B cell (primary cell): Measurements from ENCODE around the gene USP49. TPM values are rescaled to one million over a fixed set of nuclear protein-coding genes. Genes with fewer than 3 reads are reported as not detected.

ENCODE experiments used
- ATAC-seq: fragments of 200-7000 bp; cut with Tn5 transposase; one replicate; pipeline ENCODE4 v1.10.0; 2021; ENCODE audit warnings: low read depth, mild to moderate bottlenecking, moderate number of reproducible peaks, moderate library complexity
- CTCF ChIA-PET: fragments of 350-600 bp; sonication (Branson Sonifier 250); formaldehyde crosslinking; loops from one replicate; lab custom pipeline; 2021; ENCODE audit warnings: antibody characterized with exemption, inconsistent platforms; lab: Charles Lee
- POLR2A ChIA-PET: fragments of 350-600 bp; sonication (Branson Sonifier 250); formaldehyde crosslinking; loops from one replicate; lab custom pipeline; 2021; ENCODE audit warnings: antibody characterized with exemption; lab: Charles Lee
- DNase-seq: peaks from one replicate; pipeline ENCODE4 v3.0.0; 2013
- H2AFZ ChIP-seq: 2 replicates; pipeline ENCODE4 v1.6.1; 2012; ENCODE audit warnings: mild to moderate bottlenecking, low read depth, low read length; ENCODE audit not compliant: insufficient read depth, poor library complexity, severe bottlenecking
- H3K27ac ChIP-seq, 2 donors: 1 replicate in 1 of 2; 2 replicates in 1 of 2; pipeline ENCODE4 v1.5.1; 2012 to 2013; ENCODE audit warnings: low read length in 2 of 2, mild to moderate bottlenecking in 2 of 2, moderate library complexity in 1 of 2
- H3K27me3 ChIP-seq, 4 experiments: fragments of 200-600 bp in 1 of 4; sonication (generic) in 1 of 4; replicated peaks in 1 of 4; 1 replicate in 2 of 4; 2 replicates in 2 of 4; pipeline versions ENCODE4 v1.6.1 to v1.7.0; 2013 to 2016; ENCODE audit warnings: low read length in 3 of 4, mild to moderate bottlenecking in 2 of 4, mixed read lengths in 1 of 4, moderate library complexity in 1 of 4; ENCODE audit not compliant: insufficient read depth in 4 of 4, control insufficient read depth in 3 of 4; ENCODE audit errors: control extremely low read depth in 1 of 4
- H3K36me3 ChIP-seq, 2 experiments: replicated peaks in 1 of 2; 1 replicate in 1 of 2; 2 replicates in 1 of 2; pipeline versions ENCODE4 v1.6.1 to v1.7.1; 2013; ENCODE audit warnings: low read length in 1 of 2; ENCODE audit not compliant: insufficient read depth in 2 of 2, control insufficient read depth in 1 of 2; ENCODE audit errors: control extremely low read depth in 1 of 2, extremely low read depth in 1 of 2
- H3K4me1 ChIP-seq, 2 donors: fragments of 200-600 bp in 1 of 2; sonication (generic) in 1 of 2; 1 replicate in 1 of 2; 2 replicates in 1 of 2; pipeline versions ENCODE4 v1.5.1 to v1.6.1; 2013 to 2017; ENCODE audit warnings: low read length in 2 of 2; ENCODE audit not compliant: control insufficient read depth in 2 of 2, insufficient read depth in 2 of 2
- H3K4me2 ChIP-seq: replicated peaks from 2 replicates; pipeline ENCODE3; 2012; ENCODE audit warnings: mild to moderate bottlenecking, low read depth, low read length; ENCODE audit not compliant: poor library complexity, severe bottlenecking
- H3K4me3 ChIP-seq, 5 experiments: fragments of 200-600 bp in 1 of 5; sonication (generic) in 1 of 5; 1 replicate in 3 of 5; 2 replicates in 2 of 5; pipeline versions ENCODE4 v1.5.1 to v1.7.0; 2011 to 2016; ENCODE audit warnings: low read length in 4 of 5, mild to moderate bottlenecking in 4 of 5, low read depth in 2 of 5, control low read depth in 1 of 5, moderate library complexity in 1 of 5; ENCODE audit not compliant: insufficient read depth in 1 of 5; ENCODE audit errors: control extremely low read depth in 1 of 5, extremely low read depth in 1 of 5
- H3K79me2 ChIP-seq: fragments of 200-600 bp; sonication (generic); one replicate; pipeline ENCODE4 v1.6.0; 2016; ENCODE audit warnings: low read length; ENCODE audit not compliant: control insufficient read depth, insufficient read depth
- H3K9ac ChIP-seq: fragments of 200-600 bp; sonication (generic); 2 replicates; pipeline ENCODE4 v1.6.1; 2017; ENCODE audit warnings: mild to moderate bottlenecking, low read length, moderate library complexity
- H3K9me3 ChIP-seq, 3 donors: one replicate each; pipeline versions ENCODE4 v1.6.1 to v1.7.1; 2013; ENCODE audit warnings: low read length in 2 of 3; ENCODE audit not compliant: control insufficient read depth in 2 of 3, insufficient read depth in 1 of 3; ENCODE audit errors: control extremely low read depth in 1 of 3
- H4K20me1 ChIP-seq: 2 replicates; pipeline ENCODE4 v1.6.0; 2012; ENCODE audit warnings: mild to moderate bottlenecking, low read length; ENCODE audit not compliant: insufficient read depth, control insufficient read depth, poor library complexity, severe bottlenecking
- H3K27ac Mint-ChIP-seq: one replicate; pipeline ENCODE4 v1.8.0; 2021; ENCODE audit warnings: mixed read lengths
- H3K27me3 Mint-ChIP-seq: one replicate; pipeline ENCODE4 v1.8.0; 2021; ENCODE audit warnings: mixed read lengths
- H3K4me1 Mint-ChIP-seq: one replicate; pipeline ENCODE4 v1.8.0; 2021; ENCODE audit warnings: mixed read lengths
- H3K4me3 Mint-ChIP-seq: one replicate; pipeline ENCODE4 v1.8.0; 2021; ENCODE audit warnings: mixed read lengths
- H3K9me3 Mint-ChIP-seq: one replicate; pipeline ENCODE4 v1.8.0; 2022; ENCODE audit warnings: mixed read lengths; ENCODE audit not compliant: insufficient read depth
- CTCF ChIP-seq: fragments of 200-600 bp; IDR thresholded peaks from one replicate; pipeline ENCODE4 v1.8.0; 2022; ENCODE audit warnings: antibody characterized with exemption, mild to moderate bottlenecking
- EZH2 ChIP-seq: IDR thresholded peaks from 2 replicates; pipeline ENCODE4 v1.6.1; 2012; ENCODE audit warnings: borderline replicate concordance, low read depth, mild to moderate bottlenecking, moderate library complexity, low read length; ENCODE audit not compliant: insufficient read depth, poor library complexity, severe bottlenecking
- WGBS: methylation state at CpG from one replicate; pipeline ENCODE4 v1.1.5; 2013; ENCODE audit warnings: missing lambda C conversion rate; ENCODE audit not compliant: insufficient coverage; 5-methylcytosine and 5-hydroxymethylcytosine counted together
- intact Hi-C: fragments of 100-400 bp; cut with micrococcal nuclease; formaldehyde crosslinking; loops from one replicate; pipeline ENCODE4 v1.10.0; 2022
- polyA plus RNA-seq: library from polyadenylated mRNA; depleted of rRNA; stranded (reverse); fragments of >200 nt; gene quantifications from 2 replicates; pipeline ENCODE4 v1.2.3, GENCODE V29; 2012
- total RNA-seq, 2 donors: library from RNA; stranded (reverse); fragments of 120-200 nt in 1 of 2; gene quantifications; 1 replicate in 1 of 2; 2 replicates in 1 of 2; pipeline versions ENCODE4 v1.2.3 to v1.2.4, GENCODE V29; 2013 to 2022

The USP49 gene
- total and polyA plus RNA-seq, 2 donors (not counting 1 experiment from before 2014, with no cell fraction given) = 2.6 to 9.9 TPM

DNA sequence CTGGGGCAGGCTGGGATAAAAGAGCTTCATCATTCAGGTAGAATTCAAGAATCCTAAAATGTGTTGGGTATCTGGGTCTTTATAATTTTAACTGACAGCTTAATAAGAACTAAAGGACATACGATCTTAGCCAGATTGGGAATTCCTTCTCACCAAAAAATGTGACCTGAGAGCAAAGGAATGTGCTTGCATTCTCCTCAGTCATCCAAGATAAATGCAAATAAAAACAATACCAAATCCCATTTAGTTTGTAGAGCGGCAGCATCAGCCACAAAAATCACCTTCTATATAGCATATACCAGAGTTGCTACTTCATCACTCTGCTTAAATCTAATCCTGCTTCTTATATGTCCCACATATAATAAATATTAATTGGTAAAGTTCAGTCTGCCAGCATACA is 16.9 kb downstream of the USP49 start:
- Histone ChIP-seq H3K27me3 (no peaks in the 10 kb centered on the region), H3K4me2 (no peak overlapping the region), H4K20me1 (no peaks in the 10 kb centered on the region), H3K9me3 (no peaks in the 10 kb centered on the region), H3K36me3 (no peaks in the 10 kb centered on the region), H3K4me1 (peaks cover 0 to 2% of the 10 kb centered on the region in 2 donors), H3K27ac (no peak overlapping the region), H2AFZ (no peak overlapping the region), H3K4me3 (no peak overlapping the region), H3K79me2 (no peaks in the 10 kb centered on the region), H3K9ac (no peak overlapping the region)
- H3K4me1 Mint-ChIP-seq = peaks cover 8% of the 10 kb centered on the region
- no peak overlapping the region for H3K4me3 Mint-ChIP-seq
- H3K27ac Mint-ChIP-seq = no peak overlapping the region
- WGBS = 100% methylated on average over 1 of the region's 2 CpGs
- no peaks in the 10 kb centered on the region for H3K27me3 Mint-ChIP-seq
- TF ChIP-seq CTCF (no peak), EZH2 (no peak)
- CTCF ChIA-PET = no interaction called here
- intact Hi-C loops = no loop called here
- DNase-seq (no peak), ATAC-seq (no peak)
- POLR2A ChIA-PET = interaction anchor here (0.6 to 0.7 kb wide), 2 partner anchors 17 to 147 kb away, joined by 3 to 5 read pairs; partner anchors contain the start of gene USP49
- no peaks in the 10 kb centered on the region for H3K9me3 Mint-ChIP-seq

DNA sequence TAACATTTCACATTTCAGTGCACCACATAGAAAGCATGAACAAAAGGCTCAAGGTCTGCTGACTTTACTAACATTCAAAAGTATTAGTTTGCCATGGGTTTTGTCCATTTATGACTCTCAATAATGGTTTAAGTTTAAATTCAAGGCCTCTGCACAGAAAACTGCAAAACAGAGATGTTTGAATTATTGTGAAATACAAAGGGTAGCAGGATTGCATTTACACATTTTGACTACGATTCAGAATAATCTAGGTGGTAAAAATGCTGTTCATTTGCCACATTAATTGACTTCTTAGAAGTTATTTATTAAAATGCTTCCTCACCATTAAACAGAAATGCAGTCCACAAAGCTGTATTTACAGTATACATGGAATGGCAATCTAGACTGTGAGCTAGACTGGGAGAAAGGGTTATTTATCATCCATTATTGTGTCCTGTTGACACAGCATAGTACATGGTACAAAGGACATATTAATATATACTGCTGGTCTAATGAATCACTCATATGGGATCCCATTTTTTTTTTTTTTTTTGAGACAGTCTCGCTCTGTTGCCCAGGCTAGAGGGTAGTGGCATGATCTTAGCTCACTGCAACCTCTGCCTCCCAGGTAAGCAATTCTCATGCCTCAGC is 18.0 kb downstream of the USP49 start:
- no peak for TF ChIP-seq CTCF
- TF ChIP-seq EZH2 = no peak
- intact Hi-C loops = no loop called here
- Mint-ChIP-seq H3K4me3 (no peak overlapping the region), H3K27me3 (no peaks in the 10 kb centered on the region), H3K9me3 (no peaks in the 10 kb centered on the region), H3K27ac (no peak overlapping the region), H3K4me1 (peaks cover 13% of the 10 kb centered on the region)
- peaks cover 0 to 4% (median 0%) of the 10 kb centered on the region in 3 donors for H3K9me3 ChIP-seq
- H3K9ac ChIP-seq = no peak overlapping the region
- ATAC-seq (no peak), DNase-seq (no peak)
- ChIA-PET CTCF (interaction anchor here (0.7 kb wide), 1 partner anchor 169 kb away, joined by 4 read pairs; no protein-coding TSS in a partner anchor), POLR2A (interaction anchor here (0.7 kb wide), 1 partner anchor 18 kb away, joined by 5 read pairs; the partner anchor contains the start of gene USP49)
- no peak overlapping the region for H3K27ac ChIP-seq
- H3K36me3 ChIP-seq = no peaks in the 10 kb centered on the region
- H2AFZ ChIP-seq = no peak overlapping the region
- H4K20me1 ChIP-seq = no peaks in the 10 kb centered on the region
- no peak overlapping the region for H3K4me2 ChIP-seq
- no peaks in the 10 kb centered on the region for H3K27me3 ChIP-seq
- H3K4me3 ChIP-seq = no peak overlapping the region
- no CpG with 5 or more reads among the region's 2 CpGs for WGBS
- no peaks in the 10 kb centered on the region for H3K79me2 ChIP-seq
- H3K4me1 ChIP-seq = peaks cover 0 to 6% of the 10 kb centered on the region in 2 donors
